Kidney (tissue), 14 donors: Measurements from ENCODE around the gene ZNF212. TPM values are rescaled to one million over a fixed set of nuclear protein-coding genes. Genes with fewer than 3 reads are reported as not detected.
"Not testable (repeated sequence)": the region's sequence is repeated elsewhere in the genome, so short reads cannot be mapped to it uniquely, and the experiment has no call there.

ENCODE experiments used
- DNase-seq, 5 donors: peaks; one replicate each; pipeline ENCODE4 v3.0.0-alpha.2; 2013 to 2020
- FAIRE-seq: peaks from 2 replicates; lab custom pipeline; 2012; peaks lifted over from hg19 to GRCh38; lab: Jason Lieb, UNC
- H3K27ac ChIP-seq, 2 donors: one replicate each; pipeline ENCODE4 v1.7.0; 2013; ENCODE audit warnings: low read depth in 2 of 2, low read length in 2 of 2, inconsistent platforms in 1 of 2
- H3K27me3 ChIP-seq: one replicate; pipeline ENCODE4 v1.7.1; 2013; ENCODE audit warnings: low read length, inconsistent platforms; ENCODE audit not compliant: control insufficient read depth, insufficient read depth
- H3K36me3 ChIP-seq, 3 donors: one replicate each; pipeline versions ENCODE4 v1.7.0 to v1.7.1; 2013; ENCODE audit warnings: low read length in 3 of 3, control low read depth in 1 of 3, inconsistent platforms in 1 of 3; ENCODE audit not compliant: insufficient read depth in 3 of 3, control insufficient read depth in 2 of 3
- H3K4me1 ChIP-seq, 3 donors: one replicate each; pipeline versions ENCODE4 v1.7.0 to v1.7.1; 2013; ENCODE audit warnings: low read length in 3 of 3, inconsistent platforms in 1 of 3, low read depth in 1 of 3; ENCODE audit not compliant: control insufficient read depth in 2 of 3, insufficient read depth in 2 of 3
- H3K4me3 ChIP-seq, 3 donors: one replicate each; pipeline versions ENCODE4 v1.7.0 to v1.8.1; 2013; ENCODE audit warnings: low read length in 3 of 3, control low read depth in 1 of 3, inconsistent platforms in 1 of 3
- H3K9ac ChIP-seq, 3 donors: one replicate each; pipeline versions ENCODE4 v1.7.0 to v1.7.1; 2013; ENCODE audit warnings: low read length in 3 of 3, control low read depth in 1 of 3, inconsistent platforms in 1 of 3
- H3K9me3 ChIP-seq, 3 donors: one replicate each; pipeline versions ENCODE4 v1.7.0 to v1.7.1; 2013; ENCODE audit warnings: low read length in 3 of 3, control low read depth in 1 of 3, inconsistent platforms in 1 of 3; ENCODE audit not compliant: control insufficient read depth in 2 of 3, insufficient read depth in 1 of 3
- intact Hi-C: fragments of 100-400 bp; cut with DNase I; formaldehyde crosslinking; loops from one replicate; pipeline ENCODE4 v1.11.1; 2022
- polyA plus RNA-seq: library from polyadenylated mRNA; stranded (reverse); fragments of 350-450 nt; fragmentation: Illumina TruSeq; extraction: RNeasy Lipid Tissue Mini Kit (QIAGEN cat#74804); gene quantifications from one replicate; pipeline ENCODE4 v1.2.3, GENCODE V29; 2014; ENCODE audit warnings: low read depth, low replicate concordance; ENCODE audit not compliant: insufficient read depth
- total RNA-seq: library from RNA; stranded (reverse); fragmentation: NEBNext Ultra II Directional; extraction: Animal tissue kit (Norgen Biotek cat#: 25700); gene quantifications from one replicate; pipeline ENCODE4 v1.2.1, GENCODE V29; 2021
- TF ChIP-seq, protein P1 (sequence below): IDR thresholded peaks from 3 replicates; pipeline ENCODE4 v1.5.1; 2012; ENCODE audit warnings: mild to moderate bottlenecking, moderate library complexity, borderline replicate concordance; ENCODE audit not compliant: insufficient read depth; ENCODE audit errors: extremely low read depth
- donor health status: control.
- donor health status: control.
- donor health status: control.
- donor health status: control.
- donor health status: control.
- donor health status: DM: yes; HTN: yes; CAD: no.
- donor health status: Normal renal cell carcinoma (clear cell type).

Gene ZNF212
- total and polyA plus RNA-seq, 2 donors from 2014 or later = 7.9 to 13.4 TPM

DNA sequence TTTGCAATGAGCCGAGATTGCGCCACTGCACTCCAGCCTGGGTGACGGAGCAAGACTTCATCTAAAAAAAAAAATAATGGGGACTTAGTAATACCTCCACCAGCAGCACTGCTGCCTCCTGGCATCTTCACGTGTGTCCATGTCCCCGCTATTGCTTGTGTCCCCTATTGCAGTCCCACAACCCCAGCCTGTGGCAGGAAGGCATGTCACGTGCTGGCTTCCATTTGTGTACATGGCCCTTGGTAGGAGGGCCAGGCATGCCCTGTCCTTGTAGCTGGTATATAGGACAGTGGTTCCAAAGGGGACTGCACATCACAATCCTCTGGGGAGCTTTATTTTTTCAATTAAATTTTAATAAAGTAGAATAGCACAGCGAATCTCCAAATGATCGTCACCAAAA is 28.3 kb downstream of the ZNF212 start:
- Histone ChIP-seq H3K4me1 (peaks cover 0 to 2% (median 0%) of the 10 kb centered on the region in 3 donors), H3K9ac (no peak overlapping the region), H3K27me3 (no peaks in the 10 kb centered on the region), H3K4me3 (no peak overlapping the region), H3K27ac (no peak overlapping the region), H3K9me3 (no peaks in the 10 kb centered on the region), H3K36me3 (peaks cover 5 to 23% (median 7%) of the 10 kb centered on the region in 3 donors)
- intact Hi-C loops = no loop called here
- FAIRE-seq (no peak), DNase-seq (no peak)
- TF ChIP-seq, protein P1, sequence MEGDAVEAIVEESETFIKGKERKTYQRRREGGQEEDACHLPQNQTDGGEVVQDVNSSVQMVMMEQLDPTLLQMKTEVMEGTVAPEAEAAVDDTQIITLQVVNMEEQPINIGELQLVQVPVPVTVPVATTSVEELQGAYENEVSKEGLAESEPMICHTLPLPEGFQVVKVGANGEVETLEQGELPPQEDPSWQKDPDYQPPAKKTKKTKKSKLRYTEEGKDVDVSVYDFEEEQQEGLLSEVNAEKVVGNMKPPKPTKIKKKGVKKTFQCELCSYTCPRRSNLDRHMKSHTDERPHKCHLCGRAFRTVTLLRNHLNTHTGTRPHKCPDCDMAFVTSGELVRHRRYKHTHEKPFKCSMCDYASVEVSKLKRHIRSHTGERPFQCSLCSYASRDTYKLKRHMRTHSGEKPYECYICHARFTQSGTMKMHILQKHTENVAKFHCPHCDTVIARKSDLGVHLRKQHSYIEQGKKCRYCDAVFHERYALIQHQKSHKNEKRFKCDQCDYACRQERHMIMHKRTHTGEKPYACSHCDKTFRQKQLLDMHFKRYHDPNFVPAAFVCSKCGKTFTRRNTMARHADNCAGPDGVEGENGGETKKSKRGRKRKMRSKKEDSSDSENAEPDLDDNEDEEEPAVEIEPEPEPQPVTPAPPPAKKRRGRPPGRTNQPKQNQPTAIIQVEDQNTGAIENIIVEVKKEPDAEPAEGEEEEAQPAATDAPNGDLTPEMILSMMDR = no peak

DNA sequence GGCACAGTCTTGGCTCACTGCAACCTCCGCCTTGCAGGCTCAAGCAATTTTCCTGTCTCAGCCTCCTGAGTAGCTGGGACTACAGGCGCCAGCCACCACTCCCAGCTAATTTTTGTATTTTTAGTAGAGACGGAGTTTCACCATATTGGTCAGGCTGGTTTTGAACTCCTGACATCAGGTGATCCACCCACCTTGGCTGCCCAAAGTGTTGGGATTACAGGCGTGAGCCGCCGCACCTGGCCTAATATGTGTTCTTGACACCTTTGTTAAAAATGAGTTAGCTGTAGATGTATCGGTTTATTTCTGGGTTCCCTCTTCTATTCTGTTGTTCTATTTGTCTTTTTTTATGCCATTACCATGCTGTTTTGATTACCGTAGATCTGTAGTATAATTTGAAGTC is 35.0 kb downstream of the ZNF212 start:
- H3K27me3 ChIP-seq, H3K9ac ChIP-seq, DNase-seq, intact Hi-C loops, FAIRE-seq, H3K9me3 ChIP-seq, H3K27ac ChIP-seq, H3K4me1 ChIP-seq, H3K4me3 ChIP-seq: not testable (repeated sequence)
- H3K36me3 ChIP-seq = peaks cover 0 to 22% (median 6%) of the 10 kb centered on the region in 3 donors

DNA sequence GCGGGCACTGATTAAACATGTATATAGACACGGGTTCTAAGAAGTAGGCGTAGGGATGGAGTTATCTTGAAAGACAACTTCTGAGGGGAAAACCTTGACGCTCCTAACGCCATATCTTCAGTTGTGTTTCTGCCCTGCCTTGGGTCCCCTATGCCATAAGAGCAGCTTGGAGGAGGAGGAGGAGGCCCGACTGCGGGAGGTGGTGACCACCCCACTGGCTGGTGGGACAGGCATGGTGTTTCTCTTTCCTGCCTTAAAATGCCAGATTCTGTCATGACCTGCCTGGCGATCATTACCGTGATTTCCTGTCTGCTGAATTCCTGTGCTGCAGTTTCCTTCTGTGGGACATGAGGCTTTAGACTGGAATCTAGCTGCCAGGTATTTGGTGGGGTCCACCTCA is 38.4 kb downstream of the ZNF212 start:
- Histone ChIP-seq H3K27ac (no peak overlapping the region), H3K4me3 (no peak overlapping the region), H3K36me3 (peaks cover 0 to 17% (median 11%) of the 10 kb centered on the region in 3 donors), H3K4me1 (no peaks in the 10 kb centered on the region), H3K9ac (no peak overlapping the region), H3K27me3 (no peaks in the 10 kb centered on the region), H3K9me3 (no peaks in the 10 kb centered on the region)
- TF ChIP-seq, protein P1 = no peak
- intact Hi-C loops = no loop called here
- no peak for DNase-seq
- FAIRE-seq = no peak

DNA sequence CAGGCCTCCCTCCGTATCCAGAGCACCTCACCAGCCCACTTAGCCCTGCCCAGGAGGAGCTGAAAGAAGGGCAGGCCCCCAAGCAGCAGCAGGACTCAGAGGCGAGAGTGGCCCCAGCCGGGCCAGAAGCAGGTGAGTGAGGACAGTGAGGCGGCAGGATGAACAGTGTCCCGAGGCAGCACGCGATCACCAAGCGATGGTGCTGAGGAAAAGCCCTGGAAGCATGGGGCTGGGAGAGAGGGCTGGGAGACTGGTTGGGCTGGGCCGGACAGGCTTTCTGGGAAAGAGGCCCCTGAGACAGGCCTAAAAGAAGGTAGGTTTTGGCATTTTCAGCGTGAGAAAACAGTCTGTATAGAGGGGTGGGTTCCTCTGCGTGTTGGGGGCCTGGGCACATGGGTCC is 38.9 kb downstream of the ZNF212 start:
- peaks cover 0 to 14% (median 11%) of the 10 kb centered on the region in 3 donors for H3K36me3 ChIP-seq
- no peak for FAIRE-seq

More for the DNA sequence above, 38.9 kb downstream of the ZNF212 start:
- Histone ChIP-seq H3K27me3 (no peaks in the 10 kb centered on the region), H3K9ac (no peak overlapping the region), H3K27ac (no peak overlapping the region), H3K4me1 (no peaks in the 10 kb centered on the region), H3K4me3 (no peak overlapping the region), H3K9me3 (no peaks in the 10 kb centered on the region)
- no peak for DNase-seq
- TF ChIP-seq, protein P1 = no peak
- intact Hi-C loops = no loop called here
